Peyer's patch (tissue), 4 donors: ENCODE measurements around the gene NEIL1. TPM values are rescaled to one million over a fixed set of nuclear protein-coding genes. Genes with fewer than 3 reads are reported as not detected.
A peak's percentile ranks its signal among the peaks of the same experiment; 100 is the strongest.
"Not testable (repeated sequence)": the region's sequence is repeated elsewhere in the genome, so short reads cannot be mapped to it uniquely, and the experiment has no call there.

ENCODE experiments used
- DNase-seq, 3 donors: peaks; one replicate each; pipeline ENCODE4 v3.0.0-alpha.2; 2017 to 2019
- H3K27ac ChIP-seq, 4 donors: fragments of 200-600 bp; sonication (generic); one replicate each; pipeline ENCODE4 v1.5.1; 2016 to 2019
- H3K27me3 ChIP-seq, 2 donors: fragments of 200-600 bp; sonication (generic); one replicate each; pipeline ENCODE4 v1.5.1; 2019
- H3K36me3 ChIP-seq, 3 donors: fragments of 200-600 bp; sonication (generic); one replicate each; pipeline ENCODE4 v1.5.1; 2016 to 2019
- H3K4me1 ChIP-seq, 4 donors: fragments of 200-600 bp; sonication (generic); one replicate each; pipeline ENCODE4 v1.5.1; 2016 to 2019
- H3K4me3 ChIP-seq, 4 donors: fragments of 200-600 bp; sonication (generic); 1 replicate in 3 of 4; 2 replicates in 1 of 4; pipeline ENCODE4 v1.5.1; 2016 to 2019; ENCODE audit warnings: mild to moderate bottlenecking in 1 of 4
- H3K9me3 ChIP-seq, 4 donors: fragments of 200-600 bp; sonication (generic); one replicate each; pipeline ENCODE4 v1.5.1; 2016 to 2019; ENCODE audit warnings: mild to moderate bottlenecking in 1 of 4
- POLR2A ChIP-seq, 2 donors: fragments of 450-650 bp; IDR thresholded peaks; one replicate each; pipeline ENCODE4 v1.5.1; 2017; ENCODE audit warnings: antibody characterized with exemption in 2 of 2, mild to moderate bottlenecking in 2 of 2, moderate library complexity in 2 of 2
- total RNA-seq, 4 donors: library from RNA; depleted of rRNA; stranded (reverse); fragments of >200 nt; gene quantifications; one replicate each; pipeline ENCODE4 v1.1.0, GENCODE V29; 2016
- TF ChIP-seq, protein P1 (sequence below), 6 experiments: fragments of 450-650 bp in 4 of 6; fragments of 200-600 bp in 2 of 6; sonication (generic) in 1 of 6; IDR thresholded peaks; one replicate each; pipeline ENCODE4 v1.5.1; 2017 to 2019; ENCODE audit warnings: antibody characterized with exemption in 6 of 6, mild to moderate bottlenecking in 3 of 6, moderate library complexity in 1 of 6

The NEIL1 gene
- total RNA-seq, 4 donors from 2014 or later: 63.7 to 173 (median 112) TPM

DNA sequence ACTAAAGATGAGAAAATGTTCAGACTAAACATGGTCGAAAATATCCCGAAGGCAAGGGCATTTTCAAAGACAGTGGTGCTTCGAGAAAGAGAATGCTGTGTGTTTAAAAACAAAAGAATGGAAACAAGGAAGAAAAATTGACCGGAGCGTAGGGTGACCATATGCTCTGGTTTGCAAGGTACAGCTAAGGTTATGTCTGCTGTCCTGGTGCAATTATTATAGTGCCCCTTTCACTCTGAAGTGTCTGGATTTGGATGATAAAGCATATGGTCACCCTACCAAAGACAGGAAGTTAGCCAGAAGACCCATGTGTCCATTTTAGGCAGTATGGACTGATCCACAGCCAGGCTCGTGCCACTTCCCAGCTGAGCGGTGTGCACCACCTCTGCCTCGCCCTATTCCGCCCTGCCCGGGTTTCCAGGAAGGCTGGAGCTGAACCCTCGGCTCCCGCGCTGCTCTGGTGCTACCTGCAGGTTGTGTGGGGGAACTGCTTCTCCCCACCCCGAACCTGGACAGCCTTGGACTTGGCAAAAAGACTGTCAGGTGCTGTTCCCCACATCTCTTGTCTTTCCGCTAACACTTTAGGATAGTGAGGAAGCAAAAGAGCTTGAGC is 39.0 kb upstream of the NEIL1 start:
- Histone ChIP-seq H3K27ac (no peak overlapping the region), H3K9me3 (no peaks in the 10 kb centered on the region), H3K4me1 (no peaks in the 10 kb centered on the region), H3K36me3 (no peaks in the 10 kb centered on the region), H3K27me3 (no peaks in the 10 kb centered on the region), H3K4me3 (no peak overlapping the region)
- TF ChIP-seq, protein P1, sequence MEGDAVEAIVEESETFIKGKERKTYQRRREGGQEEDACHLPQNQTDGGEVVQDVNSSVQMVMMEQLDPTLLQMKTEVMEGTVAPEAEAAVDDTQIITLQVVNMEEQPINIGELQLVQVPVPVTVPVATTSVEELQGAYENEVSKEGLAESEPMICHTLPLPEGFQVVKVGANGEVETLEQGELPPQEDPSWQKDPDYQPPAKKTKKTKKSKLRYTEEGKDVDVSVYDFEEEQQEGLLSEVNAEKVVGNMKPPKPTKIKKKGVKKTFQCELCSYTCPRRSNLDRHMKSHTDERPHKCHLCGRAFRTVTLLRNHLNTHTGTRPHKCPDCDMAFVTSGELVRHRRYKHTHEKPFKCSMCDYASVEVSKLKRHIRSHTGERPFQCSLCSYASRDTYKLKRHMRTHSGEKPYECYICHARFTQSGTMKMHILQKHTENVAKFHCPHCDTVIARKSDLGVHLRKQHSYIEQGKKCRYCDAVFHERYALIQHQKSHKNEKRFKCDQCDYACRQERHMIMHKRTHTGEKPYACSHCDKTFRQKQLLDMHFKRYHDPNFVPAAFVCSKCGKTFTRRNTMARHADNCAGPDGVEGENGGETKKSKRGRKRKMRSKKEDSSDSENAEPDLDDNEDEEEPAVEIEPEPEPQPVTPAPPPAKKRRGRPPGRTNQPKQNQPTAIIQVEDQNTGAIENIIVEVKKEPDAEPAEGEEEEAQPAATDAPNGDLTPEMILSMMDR (IDR thresholded peaks at IDR 0.05): peak in 4 of 6 experiments; percentile 26 to 55 (median 48)
- TF ChIP-seq POLR2A (IDR thresholded peaks at IDR 0.05): no peak
- peak in 2 of 3 donors; percentile 65 to 67 for DNase-seq

DNA sequence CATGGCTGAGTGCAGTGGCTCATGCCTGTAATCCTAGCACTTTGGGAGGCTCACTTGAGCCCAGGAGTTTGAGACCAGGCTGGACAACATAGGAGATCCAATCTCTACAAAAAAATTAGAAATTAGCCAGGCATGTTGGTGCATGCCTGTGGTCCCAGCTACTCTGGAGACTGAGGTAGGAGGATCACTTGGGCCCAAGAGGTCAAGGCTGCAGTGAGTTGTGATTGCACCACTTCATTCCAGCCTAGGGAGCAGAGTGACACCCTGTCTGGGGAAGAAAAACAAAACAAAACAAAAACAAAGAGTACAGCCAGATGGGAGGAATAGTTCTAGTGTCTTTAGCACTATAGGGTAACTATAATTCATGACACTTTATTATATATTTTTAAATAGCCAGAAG is 37.1 kb upstream of the NEIL1 start:
- Histone ChIP-seq H3K27ac (no peak overlapping the region), H3K4me1 (no peaks in the 10 kb centered on the region), H3K36me3 (no peaks in the 10 kb centered on the region), H3K4me3 (no peak overlapping the region), H3K9me3 (no peaks in the 10 kb centered on the region), H3K27me3 (no peaks in the 10 kb centered on the region)
- DNase-seq: no peak
- TF ChIP-seq POLR2A (IDR thresholded peaks at IDR 0.05): no peak
- TF ChIP-seq, protein P1 (IDR thresholded peaks at IDR 0.05): no peak

DNA sequence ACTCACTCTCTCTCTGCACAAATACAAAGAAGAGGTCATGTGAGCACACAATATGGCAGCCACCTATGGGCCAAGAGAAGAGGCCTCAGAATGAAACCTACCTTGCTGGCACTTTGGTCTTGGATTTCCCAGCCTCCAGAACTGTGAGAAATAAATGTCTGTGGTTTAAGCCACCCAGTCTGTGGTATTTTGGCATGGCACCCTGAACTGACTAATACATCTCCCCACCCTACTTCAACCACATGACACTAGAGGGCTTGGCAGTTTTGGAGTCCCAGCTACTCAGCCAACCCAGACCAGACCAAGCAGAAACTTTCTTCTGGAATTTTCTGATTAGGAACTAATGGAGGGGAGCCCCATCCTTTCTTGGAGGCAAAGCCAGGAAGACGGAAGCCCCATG is 34.3 kb upstream of the NEIL1 start:
- H3K4me3 ChIP-seq, H3K4me1 ChIP-seq, H3K27me3 ChIP-seq: not testable (repeated sequence)

DNA sequence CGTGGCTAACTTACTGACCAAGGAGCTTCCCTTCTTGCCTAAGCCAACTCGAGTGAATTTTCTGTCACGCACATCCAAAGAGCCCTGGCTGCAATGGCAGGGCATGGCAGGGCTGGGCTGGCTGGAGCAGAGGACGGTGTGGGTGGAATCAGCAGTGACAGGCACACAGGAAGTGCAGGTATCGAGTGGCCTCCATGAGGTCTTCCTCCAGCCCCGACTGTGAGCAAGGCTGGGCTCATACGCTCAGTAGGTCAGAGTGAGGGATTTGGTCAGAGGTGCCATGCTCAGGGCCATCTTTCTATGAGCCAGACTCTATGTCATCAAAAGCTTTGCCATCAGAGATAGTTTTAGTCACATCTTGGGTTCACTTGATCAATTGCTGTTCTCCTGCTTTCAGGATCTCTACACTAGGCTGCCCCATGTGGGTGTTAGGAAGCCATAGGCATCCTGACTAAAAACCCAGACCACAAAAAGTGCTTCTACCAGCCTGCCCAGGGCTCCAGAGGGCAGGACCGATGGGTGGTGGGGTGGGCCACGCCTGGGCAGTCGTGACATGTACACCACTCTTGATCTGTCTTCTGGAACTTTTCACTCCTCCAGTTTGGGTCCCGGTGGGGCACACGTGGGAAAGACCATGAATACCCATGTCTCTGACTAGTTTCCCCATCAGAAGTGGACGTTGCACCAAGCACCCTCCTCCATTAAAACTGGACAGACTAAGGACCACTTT is 33.6 kb upstream of the NEIL1 start:
- Histone ChIP-seq H3K9me3 (no peaks in the 10 kb centered on the region), H3K36me3 (no peaks in the 10 kb centered on the region), H3K4me1 (no peaks in the 10 kb centered on the region), H3K27me3 (no peaks in the 10 kb centered on the region), H3K27ac (no peak overlapping the region), H3K4me3 (no peak overlapping the region)
- no peak for DNase-seq
- no peak for TF ChIP-seq POLR2A (IDR thresholded peaks at IDR 0.05)
- TF ChIP-seq, protein P1 (IDR thresholded peaks at IDR 0.05): no peak

More for the DNA sequence above, 34.3 kb upstream of the NEIL1 start:
- H3K9me3 ChIP-seq, DNase-seq, H3K27ac ChIP-seq, H3K36me3 ChIP-seq: not testable (repeated sequence)

DNA sequence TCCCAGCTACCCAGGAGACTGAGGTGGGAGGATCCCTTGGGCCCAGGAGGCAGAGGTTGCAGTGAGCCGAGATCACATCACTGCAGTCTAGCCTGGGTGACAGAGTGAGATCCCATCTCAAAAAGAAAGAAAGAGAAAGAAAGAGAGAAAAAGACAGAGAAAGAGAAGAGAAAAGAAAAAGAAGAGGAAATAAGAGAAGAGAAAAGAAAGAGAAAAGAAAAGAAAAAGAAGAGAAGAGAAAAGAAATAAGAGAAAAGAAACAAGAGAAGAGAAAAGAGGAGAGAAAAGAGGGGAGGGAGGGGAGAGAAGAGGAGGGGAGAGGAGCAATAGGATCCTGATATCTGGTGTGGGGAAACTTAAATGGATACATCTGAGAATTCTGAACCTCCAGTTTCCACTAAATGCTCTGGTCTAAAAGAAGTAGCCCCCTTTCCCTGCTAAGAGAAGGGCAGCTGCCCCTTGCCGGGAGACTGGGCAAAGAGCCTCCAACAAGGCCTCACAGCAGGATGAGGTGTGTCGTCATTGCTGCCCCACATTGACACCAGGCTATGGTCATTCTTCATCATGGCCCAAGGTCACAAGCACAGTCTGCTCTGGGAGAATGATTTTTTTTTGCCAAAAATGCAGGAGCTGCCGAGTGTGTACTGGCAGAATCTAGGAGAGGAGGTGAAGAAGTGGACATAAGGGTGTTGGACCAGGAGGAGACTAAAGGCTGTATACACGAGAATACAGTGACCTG is 32.1 kb upstream of the NEIL1 start:
- TF ChIP-seq POLR2A (IDR thresholded peaks at IDR 0.05): no peak
- TF ChIP-seq, protein P1 (IDR thresholded peaks at IDR 0.05): no peak
- Histone ChIP-seq H3K27ac (no peak overlapping the region), H3K4me3 (no peak overlapping the region), H3K27me3 (no peaks in the 10 kb centered on the region), H3K36me3 (no peaks in the 10 kb centered on the region), H3K4me1 (no peaks in the 10 kb centered on the region), H3K9me3 (no peaks in the 10 kb centered on the region)
- DNase-seq: no peak

DNA sequence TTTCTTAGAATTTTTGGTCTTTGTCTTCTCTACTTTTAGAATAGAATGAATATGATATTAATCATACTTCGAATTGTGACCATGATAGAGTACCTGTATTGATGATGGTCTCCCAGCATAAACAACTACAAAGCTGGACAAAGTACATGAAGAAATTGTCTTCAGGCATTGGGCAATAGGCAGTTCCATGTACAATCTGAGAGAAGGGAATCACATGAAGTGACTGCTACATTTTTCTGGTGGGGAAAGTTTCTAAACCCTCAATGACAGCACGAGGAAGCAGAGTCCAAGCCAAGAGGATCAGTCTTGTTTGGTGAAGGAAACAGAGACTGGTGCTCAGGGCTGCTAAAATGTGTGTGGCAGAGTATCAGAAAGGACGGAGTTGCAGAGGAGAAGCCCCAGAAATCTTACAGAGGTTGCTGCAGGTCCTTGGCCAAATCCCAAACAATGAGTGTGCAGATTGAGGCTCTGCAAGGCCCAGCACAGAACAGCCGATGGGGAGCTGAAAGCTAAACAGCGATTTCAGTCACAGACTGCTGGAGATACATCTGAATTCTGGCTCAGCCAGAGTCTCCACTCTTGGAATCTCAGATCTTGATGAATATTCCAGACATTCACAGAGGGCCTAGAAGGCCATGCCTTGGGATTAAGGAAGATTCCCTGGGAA is 27.5 kb upstream of the NEIL1 start:
- H3K4me1 ChIP-seq, DNase-seq, H3K4me3 ChIP-seq, H3K36me3 ChIP-seq, H3K9me3 ChIP-seq, H3K27ac ChIP-seq, H3K27me3 ChIP-seq: not testable (repeated sequence)
